ENCODE measurements around the gene MEAK7. TPM values are rescaled to one million over a fixed set of nuclear protein-coding genes. Genes with fewer than 3 reads are reported as not detected.

The MEAK7 gene
- total RNA-seq, 2 donors from 2014 or later, result 30.3 to 34.9 TPM

DNA sequence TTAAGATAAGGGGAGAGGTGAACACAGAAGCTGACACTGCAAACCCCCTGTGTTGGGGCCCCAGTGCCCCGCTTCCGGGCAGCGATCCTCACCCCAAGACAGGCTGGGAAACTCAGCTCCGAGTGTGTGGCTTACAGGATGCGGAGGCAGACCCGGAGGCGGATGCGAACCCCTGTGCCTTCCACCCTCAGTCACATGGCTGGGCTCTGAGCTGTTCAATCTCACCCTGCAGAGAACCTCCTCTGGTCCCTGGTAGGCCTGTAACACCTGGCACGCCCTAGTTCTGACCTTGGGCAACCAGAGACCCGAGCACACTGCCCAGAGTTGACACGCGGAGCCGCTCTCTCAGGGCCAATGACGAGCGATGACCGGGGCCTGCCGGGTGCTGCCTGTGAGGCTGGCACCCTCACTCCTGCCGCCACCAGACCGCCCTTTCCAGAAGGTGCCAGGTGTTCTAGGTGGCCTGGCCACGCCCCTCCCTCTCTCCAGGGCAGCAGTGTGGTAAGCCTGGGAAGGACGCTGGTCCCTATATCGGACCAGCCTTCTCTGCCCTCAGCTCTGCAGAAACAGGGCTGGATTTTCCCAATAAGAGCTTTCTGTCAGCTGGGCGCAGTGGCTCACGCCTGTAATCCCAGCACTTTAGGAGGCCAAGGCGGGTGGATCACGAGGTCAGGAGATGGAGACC is 23.3 kb downstream of the MEAK7 start:
- H3K4me3 ChIP-seq (ENCODE audit: low read length), result no peak overlapping the region
- H3K4me3 Mint-ChIP-seq, result no peak overlapping the region
- H3K27me3 Mint-ChIP-seq (ENCODE audit: insufficient read depth), result no peaks in the 10 kb centered on the region
- no peaks in the 10 kb centered on the region for H3K4me1 ChIP-seq (ENCODE audit: control insufficient read depth, insufficient read depth, low read length)
- H3K27ac ChIP-seq (ENCODE audit: low read depth, low read length), result no peak overlapping the region
- no peaks in the 10 kb centered on the region for H3K4me1 Mint-ChIP-seq
- TF ChIP-seq, protein P1, sequence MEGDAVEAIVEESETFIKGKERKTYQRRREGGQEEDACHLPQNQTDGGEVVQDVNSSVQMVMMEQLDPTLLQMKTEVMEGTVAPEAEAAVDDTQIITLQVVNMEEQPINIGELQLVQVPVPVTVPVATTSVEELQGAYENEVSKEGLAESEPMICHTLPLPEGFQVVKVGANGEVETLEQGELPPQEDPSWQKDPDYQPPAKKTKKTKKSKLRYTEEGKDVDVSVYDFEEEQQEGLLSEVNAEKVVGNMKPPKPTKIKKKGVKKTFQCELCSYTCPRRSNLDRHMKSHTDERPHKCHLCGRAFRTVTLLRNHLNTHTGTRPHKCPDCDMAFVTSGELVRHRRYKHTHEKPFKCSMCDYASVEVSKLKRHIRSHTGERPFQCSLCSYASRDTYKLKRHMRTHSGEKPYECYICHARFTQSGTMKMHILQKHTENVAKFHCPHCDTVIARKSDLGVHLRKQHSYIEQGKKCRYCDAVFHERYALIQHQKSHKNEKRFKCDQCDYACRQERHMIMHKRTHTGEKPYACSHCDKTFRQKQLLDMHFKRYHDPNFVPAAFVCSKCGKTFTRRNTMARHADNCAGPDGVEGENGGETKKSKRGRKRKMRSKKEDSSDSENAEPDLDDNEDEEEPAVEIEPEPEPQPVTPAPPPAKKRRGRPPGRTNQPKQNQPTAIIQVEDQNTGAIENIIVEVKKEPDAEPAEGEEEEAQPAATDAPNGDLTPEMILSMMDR (conservative IDR thresholded peaks at IDR 0.05), result no peak
- DNase-seq, result no peak
- H3K9me3 ChIP-seq (ENCODE audit: control insufficient read depth, low read length), result no peaks in the 10 kb centered on the region
- H3K36me3 ChIP-seq (ENCODE audit: control insufficient read depth, insufficient read depth, low read length), result peaks cover 8% of the 10 kb centered on the region
- WGBS, 2 experiments (ENCODE audit: insufficient coverage in 1 of 2, insufficient read length in 1 of 2), result 94 to 98% methylated on average over 18 to 26 of the region's 26 CpGs
- H3K9ac ChIP-seq (ENCODE audit: extremely low read depth, low read length, poor library complexity, severe bottlenecking), result no peak overlapping the region
- peaks cover 25% of the 10 kb centered on the region for H3K36me3 Mint-ChIP-seq (ENCODE audit: low read depth)
- no peaks in the 10 kb centered on the region for H3K9me3 Mint-ChIP-seq
- H3K27me3 ChIP-seq (ENCODE audit: control insufficient read depth, insufficient read depth, low read length, poor library complexity, severe bottlenecking), result no peaks in the 10 kb centered on the region
- H3K27ac Mint-ChIP-seq, result no peak overlapping the region

DNA sequence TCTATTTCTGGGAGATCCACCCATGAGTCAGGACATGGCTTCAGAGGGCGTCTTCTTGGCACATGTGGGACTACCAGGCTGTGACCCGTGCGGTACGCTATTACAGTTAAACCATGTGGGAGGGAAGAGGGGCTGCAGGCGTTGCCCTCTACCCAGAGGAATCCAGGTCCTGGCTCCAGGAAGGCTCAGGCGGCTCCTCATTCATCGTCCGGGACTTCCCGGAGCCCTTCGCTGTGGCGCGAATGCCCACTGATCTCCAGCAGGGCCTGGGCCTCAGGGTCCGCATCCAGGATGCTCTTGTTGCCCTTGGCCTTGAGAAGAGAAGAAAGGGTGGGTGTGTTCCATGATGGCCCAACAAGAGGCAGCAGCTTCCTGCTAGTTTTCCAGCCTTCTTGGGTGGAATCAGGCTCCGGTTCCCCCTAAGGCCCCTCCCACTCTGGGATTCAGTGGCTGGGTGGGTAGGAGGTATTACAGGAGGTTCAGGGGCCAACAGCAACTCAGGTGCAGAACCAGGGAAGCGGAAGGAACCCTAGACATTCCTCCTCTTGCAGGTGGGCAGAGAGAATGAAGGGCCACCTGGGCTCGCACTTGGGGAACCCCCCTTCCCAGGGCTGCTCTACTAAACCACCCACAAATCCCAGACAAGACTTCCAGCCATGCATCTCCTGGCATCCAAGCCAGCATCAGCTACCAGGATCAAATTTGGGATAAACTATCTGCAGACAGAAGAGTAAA is 24.6 kb downstream of the MEAK7 start:
- no peak overlapping the region for H3K4me3 Mint-ChIP-seq
- TF ChIP-seq, protein P1 (conservative IDR thresholded peaks at IDR 0.05), result no peak
- no peaks in the 10 kb centered on the region for H3K4me1 Mint-ChIP-seq
- no peak for DNase-seq
- peaks cover 7% of the 10 kb centered on the region for H3K9me3 ChIP-seq (ENCODE audit: control insufficient read depth, low read length)
- H3K27ac Mint-ChIP-seq, result no peak overlapping the region
- peaks cover 4% of the 10 kb centered on the region for H3K36me3 ChIP-seq (ENCODE audit: control insufficient read depth, insufficient read depth, low read length)
- no peaks in the 10 kb centered on the region for H3K27me3 ChIP-seq (ENCODE audit: control insufficient read depth, insufficient read depth, low read length, poor library complexity, severe bottlenecking)
- H3K4me1 ChIP-seq (ENCODE audit: control insufficient read depth, insufficient read depth, low read length), result no peaks in the 10 kb centered on the region
- no peak overlapping the region for H3K27ac ChIP-seq (ENCODE audit: low read depth, low read length)
- H3K9me3 Mint-ChIP-seq, result peaks cover 11% of the 10 kb centered on the region
- no peaks in the 10 kb centered on the region for H3K27me3 Mint-ChIP-seq (ENCODE audit: insufficient read depth)
- no peak overlapping the region for H3K9ac ChIP-seq (ENCODE audit: extremely low read depth, low read length, poor library complexity, severe bottlenecking)
- no peak overlapping the region for H3K4me3 ChIP-seq (ENCODE audit: low read length)
- H3K36me3 Mint-ChIP-seq (ENCODE audit: low read depth), result peaks cover 34% of the 10 kb centered on the region
- 93 to 95% methylated on average over 6 to 16 of the region's 16 CpGs for WGBS, 2 experiments (ENCODE audit: insufficient coverage in 1 of 2, insufficient read length in 1 of 2)

DNA sequence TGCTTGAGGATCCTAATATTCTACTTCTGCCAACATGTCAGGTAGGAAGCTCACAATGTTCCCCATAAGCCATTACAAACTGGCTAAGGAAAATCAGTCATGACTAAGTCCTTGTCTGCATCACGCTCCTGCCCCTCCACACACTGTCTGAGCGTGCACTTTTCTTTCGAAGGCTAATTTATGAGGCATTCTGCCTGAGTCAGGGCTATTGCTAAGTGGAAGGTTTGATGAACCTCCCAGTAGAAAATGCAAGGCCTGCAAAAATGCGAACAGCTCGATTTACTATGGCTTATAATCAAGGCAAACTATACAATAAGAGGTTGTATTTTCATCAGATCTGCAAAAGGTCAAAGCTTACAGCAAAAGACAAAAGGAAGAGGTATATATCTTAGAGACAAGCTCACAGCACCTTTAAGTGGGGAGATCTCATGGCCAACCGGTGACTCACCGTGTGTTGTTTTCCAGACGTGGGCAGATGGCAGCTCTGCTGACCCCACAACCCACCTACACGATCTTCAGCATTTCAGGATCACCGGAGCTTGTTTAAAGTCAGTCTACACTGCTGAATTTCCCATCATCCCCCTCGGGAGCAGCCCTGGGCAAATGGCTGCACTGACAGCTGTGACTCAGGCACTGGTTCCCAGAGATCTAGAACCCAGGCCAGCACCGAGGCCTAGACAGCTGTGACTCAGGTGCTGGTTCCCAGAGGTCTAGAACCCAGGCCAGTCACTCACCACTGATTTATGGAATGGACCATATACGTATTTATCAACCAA is 26.1 kb downstream of the MEAK7 start:
- H3K27ac Mint-ChIP-seq, result no peak overlapping the region
- Histone ChIP-seq H3K27ac (ENCODE audit: low read depth, low read length) (no peak overlapping the region), H3K36me3 (ENCODE audit: control insufficient read depth, insufficient read depth, low read length) (peaks cover 4% of the 10 kb centered on the region), H3K4me3 (ENCODE audit: low read length) (no peak overlapping the region), H3K4me1 (ENCODE audit: control insufficient read depth, insufficient read depth, low read length) (no peaks in the 10 kb centered on the region), H3K27me3 (ENCODE audit: control insufficient read depth, insufficient read depth, low read length, poor library complexity, severe bottlenecking) (no peaks in the 10 kb centered on the region), H3K9ac (ENCODE audit: extremely low read depth, low read length, poor library complexity, severe bottlenecking) (no peak overlapping the region), H3K9me3 (ENCODE audit: control insufficient read depth, low read length) (peaks cover 9% of the 10 kb centered on the region)
- peaks cover 38% of the 10 kb centered on the region for H3K36me3 Mint-ChIP-seq (ENCODE audit: low read depth)
- DNase-seq, result no peak
- H3K27me3 Mint-ChIP-seq (ENCODE audit: insufficient read depth), result no peaks in the 10 kb centered on the region
- no peaks in the 10 kb centered on the region for H3K4me1 Mint-ChIP-seq
- WGBS, 2 experiments (ENCODE audit: insufficient coverage in 1 of 2, insufficient read length in 1 of 2), result 93 to 98% methylated on average over 12 to 13 of the region's 13 CpGs
- no peak overlapping the region for H3K4me3 Mint-ChIP-seq
- TF ChIP-seq, protein P1 (conservative IDR thresholded peaks at IDR 0.05), result no peak
- peaks cover 17% of the 10 kb centered on the region for H3K9me3 Mint-ChIP-seq

All from endodermal cell (in vitro differentiated cells).